Astrocyte (in vitro differentiated cells and primary cell): ENCODE results near the gene KRTAP5-6. TPM values are rescaled to one million over a fixed set of nuclear protein-coding genes. Genes with fewer than 3 reads are reported as not detected.

Source experiments
- DNase-seq: peaks from one replicate; pipeline ENCODE4 v3.0.0-alpha.2; 2010; ENCODE audit warnings: low read depth
- FAIRE-seq: peaks from 2 replicates; lab custom pipeline; 2011; peaks lifted over from hg19 to GRCh38; lab: Jason Lieb, UNC
- H2AFZ ChIP-seq: 2 replicates; pipeline ENCODE4 v1.6.0; 2012; ENCODE audit warnings: low read depth, low read length, inconsistent platforms
- H3K27ac ChIP-seq: 2 replicates; pipeline ENCODE4 v1.5.1; 2011; ENCODE audit warnings: low read depth, low read length, inconsistent platforms
- H3K27me3 ChIP-seq: 2 replicates; pipeline ENCODE4 v1.6.0; 2011; ENCODE audit warnings: low read length, inconsistent platforms; ENCODE audit not compliant: insufficient read depth
- H3K36me3 ChIP-seq: 2 replicates; pipeline ENCODE4 v1.5.1; 2011; ENCODE audit warnings: low read length, inconsistent platforms; ENCODE audit not compliant: insufficient read depth
- H3K4me1 ChIP-seq: 2 replicates; pipeline ENCODE4 v1.5.1; 2011; ENCODE audit warnings: low read length, inconsistent platforms; ENCODE audit not compliant: insufficient read depth
- H3K4me2 ChIP-seq: 2 replicates; pipeline ENCODE4 v1.6.0; 2012; ENCODE audit warnings: low read length, inconsistent platforms
- H3K4me3 ChIP-seq: 2 replicates; pipeline ENCODE4 v1.5.1; 2011; ENCODE audit warnings: low read depth, mild to moderate bottlenecking, low read length, inconsistent platforms; ENCODE audit not compliant: insufficient read depth
- H3K79me2 ChIP-seq: 2 replicates; pipeline ENCODE4 v1.6.0; 2012; ENCODE audit warnings: mild to moderate bottlenecking, low read length, inconsistent platforms; ENCODE audit not compliant: insufficient read depth
- H3K9ac ChIP-seq: 2 replicates; pipeline ENCODE4 v1.6.0; 2012; ENCODE audit warnings: mild to moderate bottlenecking, low read length, inconsistent platforms
- H3K9me3 ChIP-seq: 2 replicates; pipeline ENCODE4 v1.5.1; 2012; ENCODE audit warnings: low read depth, mild to moderate bottlenecking, low read length, inconsistent platforms; ENCODE audit not compliant: insufficient read depth
- H4K20me1 ChIP-seq: 2 replicates; pipeline ENCODE4 v1.6.0; 2012; ENCODE audit warnings: low read length, inconsistent platforms; ENCODE audit not compliant: insufficient read depth
- H3K27ac Mint-ChIP-seq: one replicate; pipeline ENCODE4 v1.8.0; 2021; ENCODE audit warnings: mild to moderate bottlenecking, mixed read lengths; ENCODE audit not compliant: unreplicated experiment
- H3K27me3 Mint-ChIP-seq: one replicate; pipeline ENCODE4 v1.8.0; 2021; ENCODE audit warnings: low read depth, mixed read lengths; ENCODE audit not compliant: unreplicated experiment
- H3K36me3 Mint-ChIP-seq: one replicate; pipeline ENCODE4 v1.8.0; 2021; ENCODE audit warnings: low read depth, mixed read lengths; ENCODE audit not compliant: unreplicated experiment
- H3K4me1 Mint-ChIP-seq: one replicate; pipeline ENCODE4 v1.8.0; 2021; ENCODE audit warnings: low read depth, mixed read lengths; ENCODE audit not compliant: unreplicated experiment
- H3K4me3 Mint-ChIP-seq: one replicate; pipeline ENCODE4 v1.8.0; 2021; ENCODE audit warnings: mild to moderate bottlenecking, moderate library complexity, mixed read lengths; ENCODE audit not compliant: unreplicated experiment
- H3K9me3 Mint-ChIP-seq: one replicate; pipeline ENCODE4 v1.8.0; 2021; ENCODE audit warnings: mild to moderate bottlenecking, mixed read lengths; ENCODE audit not compliant: unreplicated experiment
- EZH2 ChIP-seq: IDR thresholded peaks from 2 replicates; pipeline ENCODE4 v1.6.1; 2012; ENCODE audit warnings: mild to moderate bottlenecking, low read length, inconsistent platforms; ENCODE audit not compliant: insufficient read depth
- total RNA-seq: library from RNA; stranded (reverse); gene quantifications from 2 replicates; pipeline ENCODE4 v1.2.1, GENCODE V29; 2021
- TF ChIP-seq, protein P1 (sequence below): IDR thresholded peaks from 2 replicates; pipeline ENCODE4 v1.5.1; 2011; ENCODE audit warnings: low read depth, mild to moderate bottlenecking, inconsistent platforms, low read length, moderate library complexity; ENCODE audit not compliant: insufficient read depth

The KRTAP5-6 gene
- total RNA-seq, 1 donor from 2014 or later = not detected

DNA sequence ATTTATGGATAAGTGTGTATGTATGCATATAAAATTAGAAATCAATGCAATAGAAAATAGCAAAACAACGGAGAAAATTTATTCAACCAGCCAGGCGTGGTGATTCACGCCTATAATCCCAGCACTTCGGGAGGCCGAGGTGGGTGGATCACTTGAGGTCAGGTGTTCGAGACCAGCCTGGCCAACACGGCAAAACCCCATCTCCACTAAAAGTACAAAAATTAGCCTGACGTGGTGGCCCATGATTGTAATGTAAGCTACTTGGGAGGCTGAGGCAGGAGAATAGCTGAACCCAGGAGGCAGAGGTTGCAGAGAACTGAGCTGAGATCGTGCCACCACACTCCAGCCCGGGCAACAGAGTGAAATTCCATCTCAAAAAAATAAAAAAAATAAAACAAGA, 5.5 kb downstream of the KRTAP5-6 start:
- H3K27me3 Mint-ChIP-seq = peaks cover 52% of the 10 kb centered on the region
- H2AFZ ChIP-seq = no peak overlapping the region
- no peaks in the 10 kb centered on the region for H3K9me3 ChIP-seq
- no peak overlapping the region for H3K4me3 Mint-ChIP-seq
- H3K27me3 ChIP-seq = peaks cover 7% of the 10 kb centered on the region
- H3K9ac ChIP-seq = no peak overlapping the region
- H3K36me3 ChIP-seq = no peaks in the 10 kb centered on the region
- no peaks in the 10 kb centered on the region for H4K20me1 ChIP-seq
- peaks cover 15% of the 10 kb centered on the region for H3K9me3 Mint-ChIP-seq
- H3K36me3 Mint-ChIP-seq = no peaks in the 10 kb centered on the region
- H3K4me2 ChIP-seq = no peak overlapping the region
- H3K4me3 ChIP-seq = no peak overlapping the region
- no peak for DNase-seq
- no peak for TF ChIP-seq EZH2
- TF ChIP-seq, protein P1, sequence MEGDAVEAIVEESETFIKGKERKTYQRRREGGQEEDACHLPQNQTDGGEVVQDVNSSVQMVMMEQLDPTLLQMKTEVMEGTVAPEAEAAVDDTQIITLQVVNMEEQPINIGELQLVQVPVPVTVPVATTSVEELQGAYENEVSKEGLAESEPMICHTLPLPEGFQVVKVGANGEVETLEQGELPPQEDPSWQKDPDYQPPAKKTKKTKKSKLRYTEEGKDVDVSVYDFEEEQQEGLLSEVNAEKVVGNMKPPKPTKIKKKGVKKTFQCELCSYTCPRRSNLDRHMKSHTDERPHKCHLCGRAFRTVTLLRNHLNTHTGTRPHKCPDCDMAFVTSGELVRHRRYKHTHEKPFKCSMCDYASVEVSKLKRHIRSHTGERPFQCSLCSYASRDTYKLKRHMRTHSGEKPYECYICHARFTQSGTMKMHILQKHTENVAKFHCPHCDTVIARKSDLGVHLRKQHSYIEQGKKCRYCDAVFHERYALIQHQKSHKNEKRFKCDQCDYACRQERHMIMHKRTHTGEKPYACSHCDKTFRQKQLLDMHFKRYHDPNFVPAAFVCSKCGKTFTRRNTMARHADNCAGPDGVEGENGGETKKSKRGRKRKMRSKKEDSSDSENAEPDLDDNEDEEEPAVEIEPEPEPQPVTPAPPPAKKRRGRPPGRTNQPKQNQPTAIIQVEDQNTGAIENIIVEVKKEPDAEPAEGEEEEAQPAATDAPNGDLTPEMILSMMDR = no peak
- no peak overlapping the region for H3K27ac Mint-ChIP-seq
- FAIRE-seq = no peak
- no peak overlapping the region for H3K27ac ChIP-seq
- peaks cover 9% of the 10 kb centered on the region for H3K4me1 Mint-ChIP-seq
- no peaks in the 10 kb centered on the region for H3K79me2 ChIP-seq
- peaks cover 4% of the 10 kb centered on the region for H3K4me1 ChIP-seq

DNA sequence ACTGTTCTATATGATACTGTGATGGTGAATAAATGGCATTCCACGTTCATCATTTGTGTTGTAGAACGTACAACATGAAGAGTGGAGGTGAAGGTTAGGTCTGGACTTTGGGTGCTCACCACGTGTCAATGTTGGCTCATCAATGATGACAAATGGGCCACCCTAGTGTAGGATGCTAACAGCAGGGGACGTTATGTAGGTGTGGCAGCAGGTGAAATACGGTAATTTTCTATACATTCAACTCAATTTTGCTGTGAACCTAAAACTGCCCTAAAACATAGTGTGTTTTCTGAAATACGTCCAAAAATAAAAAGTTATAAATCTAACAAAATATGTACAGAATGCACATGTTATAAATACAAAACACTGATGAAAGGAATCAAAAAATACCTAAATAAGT, 6.2 kb downstream of the KRTAP5-6 start:
- DNase-seq = no peak
- peaks cover 4% of the 10 kb centered on the region for H3K4me1 ChIP-seq
- no peaks in the 10 kb centered on the region for H3K79me2 ChIP-seq
- no peaks in the 10 kb centered on the region for H3K9me3 ChIP-seq
- H3K4me2 ChIP-seq = no peak overlapping the region
- no peak overlapping the region for H3K4me3 ChIP-seq
- Mint-ChIP-seq H3K4me3 (no peak overlapping the region), H3K27ac (no peak overlapping the region), H3K4me1 (peaks cover 9% of the 10 kb centered on the region), H3K36me3 (no peaks in the 10 kb centered on the region), H3K9me3 (peaks cover 15% of the 10 kb centered on the region), H3K27me3 (peaks cover 51% of the 10 kb centered on the region)
- H3K36me3 ChIP-seq = no peaks in the 10 kb centered on the region
- TF ChIP-seq EZH2 = no peak
- TF ChIP-seq, protein P1 = no peak
- no peak overlapping the region for H3K27ac ChIP-seq
- H4K20me1 ChIP-seq = no peaks in the 10 kb centered on the region
- H2AFZ ChIP-seq = no peak overlapping the region
- no peak overlapping the region for H3K9ac ChIP-seq
- H3K27me3 ChIP-seq = peaks cover 11% of the 10 kb centered on the region
- FAIRE-seq = no peak

DNA sequence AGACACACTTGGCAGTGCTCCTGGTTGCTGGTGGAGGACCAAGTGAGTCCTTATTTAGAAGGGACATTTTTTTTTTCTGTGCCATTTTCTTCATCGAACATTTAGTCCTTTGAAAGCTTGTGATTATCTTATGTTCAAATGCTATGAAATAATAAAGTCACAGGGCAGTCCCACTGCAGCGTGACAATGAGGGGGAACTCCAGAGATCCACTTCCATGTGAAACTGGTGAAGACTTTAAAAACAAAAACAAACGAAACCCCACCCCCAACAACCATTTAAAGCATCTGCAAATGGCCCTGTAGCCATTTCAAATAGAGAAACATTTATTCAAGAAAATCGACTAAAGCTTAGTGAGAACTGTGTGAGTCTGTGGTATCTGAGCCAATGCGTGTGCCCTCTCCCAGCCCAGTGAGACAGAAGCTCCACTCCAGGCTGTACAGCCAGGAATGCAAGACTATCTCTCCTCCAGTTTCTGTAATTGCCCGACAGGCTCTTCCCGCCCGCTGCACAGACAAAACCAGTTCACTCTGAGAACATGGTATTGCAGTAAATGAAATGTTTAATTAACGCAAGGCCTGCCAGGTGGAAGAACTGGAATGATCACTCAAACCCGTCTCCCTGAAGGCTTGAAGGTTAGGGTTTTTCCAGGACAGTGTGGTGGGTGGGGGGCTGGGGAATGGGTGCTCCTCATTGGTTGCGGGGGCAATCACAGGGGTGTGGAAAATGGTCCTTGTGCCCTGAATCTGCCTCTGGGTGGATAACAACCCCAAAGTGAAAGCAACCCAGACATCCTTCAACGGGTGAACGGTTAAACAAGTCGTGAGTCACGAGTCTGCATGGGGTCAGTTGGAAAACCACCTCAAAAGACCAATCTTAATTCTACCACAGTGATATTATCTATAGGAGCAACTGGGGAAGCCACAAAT, 8.4 kb downstream of the KRTAP5-6 start:
- peaks cover 16% of the 10 kb centered on the region for H3K27me3 ChIP-seq
- H3K36me3 Mint-ChIP-seq = peaks cover 4% of the 10 kb centered on the region
- TF ChIP-seq, protein P1 = no peak
- TF ChIP-seq EZH2 = no peak
- H3K27me3 Mint-ChIP-seq = peaks cover 53% of the 10 kb centered on the region
- H3K4me1 Mint-ChIP-seq = peaks cover 9% of the 10 kb centered on the region
- DNase-seq (peak; percentile 31), FAIRE-seq (no peak)
- no peak overlapping the region for H3K9ac ChIP-seq
- H3K27ac Mint-ChIP-seq = no peak overlapping the region
- H3K4me3 ChIP-seq = no peak overlapping the region
- peaks cover 12% of the 10 kb centered on the region for H3K9me3 Mint-ChIP-seq
- H3K4me2 ChIP-seq = peak overlapping the region; percentile 33
- H3K9me3 ChIP-seq = no peaks in the 10 kb centered on the region
- H3K27ac ChIP-seq = no peak overlapping the region
- H3K4me3 Mint-ChIP-seq = no peak overlapping the region
- H3K79me2 ChIP-seq = no peaks in the 10 kb centered on the region
- no peaks in the 10 kb centered on the region for H3K36me3 ChIP-seq
- no peaks in the 10 kb centered on the region for H4K20me1 ChIP-seq
- no peak overlapping the region for H2AFZ ChIP-seq
- H3K4me1 ChIP-seq = peaks cover 4% of the 10 kb centered on the region
